Urinary bladder (tissue), 4 donors: ENCODE data around the gene CAV2. TPM values are rescaled to one million over a fixed set of nuclear protein-coding genes. Genes with fewer than 3 reads are reported as not detected.

Experiments used
- DNase-seq: peaks from one replicate; pipeline ENCODE4 v3.0.0-alpha.2; 2015; ENCODE audit errors: extremely low spot score
- H3K27ac ChIP-seq: one replicate; pipeline ENCODE4 v1.5.1; 2013; ENCODE audit warnings: low read depth, mild to moderate bottlenecking, moderate library complexity
- H3K36me3 ChIP-seq: one replicate; pipeline ENCODE4 v1.6.1; 2013; ENCODE audit warnings: mild to moderate bottlenecking, moderate library complexity; ENCODE audit not compliant: insufficient read depth
- H3K4me1 ChIP-seq: one replicate; pipeline ENCODE4 v1.6.1; 2013; ENCODE audit warnings: mild to moderate bottlenecking, moderate library complexity; ENCODE audit not compliant: insufficient read depth
- H3K4me3 ChIP-seq: one replicate; pipeline ENCODE4 v1.5.1; 2013; ENCODE audit warnings: low read depth, low read length
- WGBS: extraction: QIAGEN DNeasy Blood & Tissue Kit; methylation state at CpG from one replicate; pipeline ENCODE4 v1.1.7; 2013; 5-methylcytosine and 5-hydroxymethylcytosine counted together
- polyA plus RNA-seq: library from polyadenylated mRNA; stranded (reverse); fragments of 200-250 nt; gene quantifications from one replicate; pipeline ENCODE4 v1.2.3, GENCODE V29; 2013
- total RNA-seq: library from RNA; depleted of rRNA; stranded (reverse); fragments of >200 nt; gene quantifications from one replicate; pipeline ENCODE4 v1.2.3, GENCODE V29; 2014
- donor health status: healthy with polysubstance abuse.
- donor health status: healthy.

The CAV2 gene
- total and polyA plus RNA-seq, 2 donors: 86.5 to 139 TPM

- DNase-seq: no peak
- H3K4me3 ChIP-seq: no peak overlapping the region
- peaks cover 2% of the 10 kb centered on the region for H3K4me1 ChIP-seq
- H3K36me3 ChIP-seq: no peaks in the 10 kb centered on the region
- 26% methylated on average over 1 of the region's 1 CpG for WGBS
- no peak overlapping the region for H3K27ac ChIP-seq
Observed at GRCh38 chr7:116552602-116553001, 53.1 kb downstream of the CAV2 start.

GRCh38 chr7:116553168-116553964, 53.8 kb downstream of the CAV2 start:
- Histone ChIP-seq H3K36me3 (no peaks in the 10 kb centered on the region), H3K27ac (no peak overlapping the region), H3K4me1 (peaks cover 2% of the 10 kb centered on the region), H3K4me3 (no peak overlapping the region)
- no peak for DNase-seq
- WGBS: 45% methylated on average over 3 of the region's 3 CpGs

- Histone ChIP-seq H3K4me3 (no peak overlapping the region), H3K36me3 (no peaks in the 10 kb centered on the region), H3K4me1 (peaks cover 2% of the 10 kb centered on the region), H3K27ac (no peak overlapping the region)
- no peak for DNase-seq
Observed at GRCh38 chr7:116554436-116554835, 54.9 kb downstream of the CAV2 start.

GRCh38 chr7:116554911-116555310, 55.4 kb downstream of the CAV2 start:
- H3K4me1 ChIP-seq: peaks cover 2% of the 10 kb centered on the region
- no peak for DNase-seq
- no peak overlapping the region for H3K27ac ChIP-seq
- H3K4me3 ChIP-seq: no peak overlapping the region
- 63% methylated on average over 4 of the region's 4 CpGs for WGBS
- no peaks in the 10 kb centered on the region for H3K36me3 ChIP-seq

- no peak overlapping the region for H3K27ac ChIP-seq
- peaks cover 2% of the 10 kb centered on the region for H3K4me1 ChIP-seq
- 80% methylated on average over 3 of the region's 3 CpGs for WGBS
- DNase-seq: no peak
- H3K4me3 ChIP-seq: no peak overlapping the region
- no peaks in the 10 kb centered on the region for H3K36me3 ChIP-seq
Observed at GRCh38 chr7:116557066-116557585, 57.6 kb downstream of the CAV2 start.

GRCh38 chr7:116557901-116558300, 58.4 kb downstream of the CAV2 start:
- DNase-seq: no peak
- 78% methylated on average over 4 of the region's 4 CpGs for WGBS
- Histone ChIP-seq H3K36me3 (no peaks in the 10 kb centered on the region), H3K27ac (no peak overlapping the region), H3K4me1 (no peaks in the 10 kb centered on the region), H3K4me3 (no peak overlapping the region)

Other genes starting within 250 kb of the CAV2 start
- 576 TPM for gene CAV1, start 25.3 kb downstream of the CAV2 start, total RNA-seq
- gene CAV1, start 25.3 kb downstream of the CAV2 start, polyA plus RNA-seq: 380 TPM
- 24.3 TPM for gene MET, start 172.5 kb downstream of the CAV2 start, total RNA-seq
- gene MET, start 172.5 kb downstream of the CAV2 start, polyA plus RNA-seq: 8.0 TPM